GM18909 (cell line): Measurements from ENCODE around the gene CCDC91.
"Not testable (repeated sequence)": the region's sequence is repeated elsewhere in the genome, so short reads cannot be mapped to it uniquely, and the experiment has no call there.

ENCODE experiments used
- ATAC-seq: cut with Tn5 transposase; IDR thresholded peaks from one replicate; pipeline ENCODE4 v1.9.1; 2021; ENCODE audit warnings: mild to moderate bottlenecking; ENCODE audit not compliant: unreplicated experiment, poor library complexity

CCDC91 gene

DNA sequence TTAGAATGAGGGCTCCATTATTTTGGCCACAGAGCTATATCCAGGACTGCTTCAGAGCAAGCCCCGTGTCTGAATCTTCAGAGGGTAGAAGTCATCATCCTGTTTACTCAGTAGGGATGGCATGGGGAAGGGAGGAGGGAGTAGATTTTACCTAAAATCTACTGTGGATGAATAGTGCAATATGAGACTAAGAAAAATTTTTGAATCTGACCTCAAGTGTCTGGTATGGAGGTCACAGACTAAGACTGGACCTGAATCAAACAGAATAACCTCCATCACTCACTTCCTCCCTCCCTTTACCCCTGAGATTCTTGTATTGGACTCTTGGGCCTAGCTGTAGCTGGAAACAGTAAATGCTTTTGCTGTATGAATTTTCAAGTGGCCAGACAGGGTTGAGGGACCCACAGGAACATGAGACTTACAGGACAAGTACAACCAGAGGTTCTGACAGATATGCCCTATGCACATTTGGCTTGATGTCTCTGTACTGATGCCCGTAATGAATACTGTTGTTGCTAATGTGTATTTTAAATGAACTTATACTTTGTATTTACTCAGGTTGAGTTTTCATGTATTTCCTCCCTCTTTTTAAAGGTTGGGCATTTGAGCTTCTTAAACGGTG, 78.5 kb downstream of the CCDC91 start:
- ATAC-seq, result no peak

DNA sequence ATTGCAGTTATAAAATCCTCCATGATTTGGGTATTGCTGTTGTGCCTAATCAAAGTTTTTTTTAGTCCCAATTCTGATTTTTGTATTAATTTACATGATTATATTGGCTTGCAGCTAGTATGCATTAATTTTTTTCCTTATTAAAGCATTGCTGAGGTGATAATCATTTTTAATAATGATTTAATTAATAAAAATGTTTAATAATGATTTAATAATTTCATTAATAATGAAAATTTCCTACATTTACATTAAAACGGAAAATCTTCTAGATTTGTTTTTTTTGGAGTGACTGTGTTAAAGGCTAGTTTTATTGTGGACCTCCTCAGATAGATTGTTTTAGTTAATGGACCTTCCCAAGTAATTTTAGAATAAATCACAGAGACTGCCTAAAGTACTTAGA, 79.6 kb downstream of the CCDC91 start:
- ATAC-seq, result no peak

DNA sequence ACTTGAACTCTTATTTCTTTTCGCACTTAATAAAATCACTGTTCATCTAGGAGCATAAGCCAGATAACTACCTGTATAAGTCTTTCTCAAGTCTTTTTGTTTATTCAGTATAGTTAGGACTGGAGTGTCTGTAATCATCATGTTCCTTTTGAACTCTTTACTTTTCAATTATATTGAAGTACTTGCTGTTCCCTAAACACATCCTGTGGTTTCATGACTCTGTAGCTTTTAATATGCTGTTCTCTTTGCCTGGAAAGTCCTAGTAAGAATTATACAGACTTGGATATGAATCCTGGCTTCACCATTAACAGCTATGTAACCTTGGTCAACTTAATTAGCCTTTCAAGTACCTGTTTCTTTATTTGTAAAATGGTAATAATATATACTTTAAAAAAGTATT, 88.2 kb downstream of the CCDC91 start:
- no peak for ATAC-seq

DNA sequence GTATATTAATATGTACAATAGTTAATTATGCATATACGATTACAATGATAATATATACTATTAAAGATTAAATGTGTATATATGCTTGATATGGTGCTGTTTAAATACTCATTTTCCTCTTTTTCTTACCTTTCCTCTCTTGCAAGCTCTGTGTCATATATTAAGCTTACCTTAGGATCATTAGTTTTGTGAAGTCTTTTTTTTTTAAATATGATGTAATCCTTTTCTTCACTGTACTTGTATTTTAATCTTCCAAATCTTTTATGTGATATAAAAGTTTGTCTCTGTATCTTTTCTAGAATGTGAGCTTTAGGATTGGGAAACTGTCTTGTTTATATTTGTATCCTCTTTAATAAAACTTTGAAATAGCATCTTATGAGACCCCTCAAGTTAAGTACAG, 88.7 kb downstream of the CCDC91 start:
- ATAC-seq, result no peak

DNA sequence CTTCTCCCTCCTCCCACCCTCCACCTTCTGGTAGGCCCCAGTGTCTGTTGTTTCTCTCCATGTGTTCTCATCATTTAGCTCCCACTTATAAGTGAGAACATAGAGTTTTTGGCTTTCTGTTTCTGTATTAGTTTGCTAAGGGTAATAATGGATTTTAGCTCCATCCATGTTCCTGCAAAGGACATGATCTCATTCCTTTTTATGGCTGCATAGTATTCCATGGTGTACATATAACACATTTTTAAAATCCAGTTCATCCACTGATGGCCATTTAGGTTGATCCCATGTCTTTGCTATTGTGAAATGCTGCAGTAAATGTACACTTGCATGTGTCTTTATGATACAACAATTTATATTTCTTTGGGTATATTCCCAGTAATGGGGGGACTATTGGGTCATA, 96.1 kb downstream of the CCDC91 start:
- ATAC-seq, result no peak

DNA sequence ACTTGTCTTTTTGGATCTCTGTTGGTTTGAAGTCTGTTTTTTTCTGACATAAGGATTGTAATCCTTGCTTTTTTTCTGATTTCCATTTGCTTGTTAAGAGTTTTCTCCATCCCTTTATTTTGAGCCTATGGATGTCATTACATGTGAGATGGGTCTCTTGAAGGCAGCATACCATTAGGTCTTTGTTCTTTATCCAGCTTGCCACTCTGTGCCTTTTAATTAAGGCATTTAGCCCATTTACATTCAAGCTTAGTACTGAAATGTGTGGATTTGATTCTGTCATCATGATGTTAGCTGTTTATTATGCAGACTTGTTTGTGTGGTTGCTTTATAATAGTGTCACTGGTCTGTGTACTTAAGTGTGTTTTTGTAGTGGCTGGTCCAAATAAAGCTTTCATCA, 100.0 kb downstream of the CCDC91 start:
- no peak for ATAC-seq

DNA sequence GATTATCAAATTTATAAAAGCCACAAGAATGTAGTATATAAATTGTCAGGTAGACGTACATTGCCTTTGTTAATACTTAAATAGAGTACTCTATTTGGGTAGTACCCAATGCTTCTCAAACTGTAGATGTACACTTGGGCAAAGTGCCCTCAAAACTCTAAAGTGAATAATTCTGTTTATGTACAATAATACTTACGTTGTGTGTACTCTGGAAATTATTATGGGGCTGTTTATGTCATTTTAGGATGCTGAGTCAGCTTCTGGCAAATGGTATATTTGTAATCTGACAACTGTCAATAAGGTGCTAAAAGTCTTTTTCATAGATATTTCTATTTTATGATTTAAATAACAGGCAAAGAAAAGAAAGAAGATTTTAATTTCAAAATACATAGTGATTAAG, 102.4 kb downstream of the CCDC91 start:
- no peak for ATAC-seq

DNA sequence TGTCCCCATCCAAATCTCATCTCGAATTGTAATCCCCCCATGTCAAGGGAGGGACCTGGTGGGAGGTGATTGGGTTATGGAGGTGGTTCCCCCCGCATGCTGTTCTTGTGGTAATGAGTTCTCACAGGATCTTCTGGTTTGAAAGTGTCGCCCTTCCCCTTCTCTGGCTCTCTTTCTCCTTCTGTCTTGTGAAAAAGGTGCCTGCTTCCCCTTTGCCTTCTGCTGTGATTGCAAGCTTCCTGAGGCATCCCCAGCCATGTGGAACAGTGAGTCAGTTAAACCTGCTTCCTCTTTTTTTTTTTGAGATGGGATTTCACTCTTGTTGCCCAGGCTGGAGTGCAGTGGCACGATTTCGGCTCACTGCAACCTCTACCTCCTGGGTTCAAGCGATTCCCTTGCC, 104.0 kb downstream of the CCDC91 start:
- no peak for ATAC-seq

DNA sequence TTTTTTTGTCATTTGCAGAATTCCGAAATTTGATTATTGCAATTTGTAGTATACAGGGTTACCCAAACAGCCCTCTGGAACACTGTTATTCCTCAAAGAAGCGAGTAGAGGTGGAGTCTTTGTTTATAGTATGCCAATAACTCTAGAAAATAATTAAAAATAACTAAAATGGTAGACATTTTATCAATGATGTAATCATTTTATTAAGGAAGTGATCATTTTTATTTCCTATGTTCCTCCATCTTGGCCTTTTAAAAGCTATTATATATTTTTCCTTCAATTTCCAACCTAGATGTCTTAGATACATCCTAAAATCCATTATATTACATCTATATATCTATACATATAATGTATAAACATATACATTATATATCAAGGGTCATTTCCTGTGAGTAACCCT, 106.0 kb downstream of the CCDC91 start:
- ATAC-seq, result no peak

DNA sequence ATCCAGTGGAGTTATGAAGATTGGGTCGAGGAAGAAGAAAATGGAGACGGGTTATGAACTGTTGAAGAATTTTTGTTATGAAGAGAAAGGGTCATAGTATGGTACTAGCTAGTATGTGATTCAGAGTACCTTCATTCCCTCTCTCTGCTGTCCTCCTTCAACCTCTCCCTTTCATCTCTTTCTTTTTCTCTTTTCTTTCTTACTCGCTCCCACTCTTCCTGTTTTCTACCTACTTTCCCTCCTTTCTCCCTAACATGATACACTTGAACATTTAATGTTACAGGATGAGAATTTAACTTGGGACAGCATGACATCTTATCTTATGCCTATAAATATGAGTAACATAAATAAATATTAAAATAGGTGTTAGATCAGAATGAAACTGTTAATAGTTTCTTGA, 112.9 kb downstream of the CCDC91 start:
- ATAC-seq, result no peak

DNA sequence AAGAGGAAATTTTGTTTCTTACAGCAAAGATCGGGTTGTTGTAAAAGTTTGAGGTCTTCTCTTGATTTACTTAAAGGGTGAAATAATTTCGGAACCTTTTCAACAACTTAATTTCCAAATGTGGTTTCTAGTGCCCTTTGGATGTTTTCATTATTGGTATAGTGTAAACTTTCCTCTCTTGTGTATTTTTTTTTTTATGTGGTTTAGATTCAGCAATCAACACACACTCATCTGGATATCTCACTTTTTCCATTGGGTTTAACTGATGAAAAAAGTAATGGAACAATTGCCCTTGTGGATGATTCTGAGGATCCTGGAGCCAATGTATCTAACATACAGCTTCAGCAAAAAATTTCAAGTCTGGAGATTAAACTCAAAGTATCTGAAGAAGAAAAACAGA, 116.3 kb downstream of the CCDC91 start:
- ATAC-seq, result no peak

DNA sequence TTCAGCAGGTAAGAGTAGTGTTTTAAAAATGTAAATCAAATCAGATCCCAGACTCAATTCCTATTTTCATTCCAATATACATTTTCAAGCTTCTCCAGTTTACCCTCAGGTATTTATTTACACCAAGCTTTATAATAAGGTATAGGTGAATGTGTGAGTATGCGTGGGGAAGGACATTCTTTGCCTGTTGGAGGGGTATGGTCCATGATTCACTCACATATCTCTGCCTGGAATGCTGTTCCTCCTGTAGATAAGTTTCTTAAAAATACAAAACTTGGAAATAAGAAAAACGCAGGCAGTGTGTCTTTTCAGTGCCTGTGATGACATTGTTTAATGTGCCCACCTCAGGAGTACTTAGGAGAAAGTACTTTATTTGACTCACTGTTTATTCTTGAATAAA, 118.6 kb downstream of the CCDC91 start:
- ATAC-seq, result no peak

DNA sequence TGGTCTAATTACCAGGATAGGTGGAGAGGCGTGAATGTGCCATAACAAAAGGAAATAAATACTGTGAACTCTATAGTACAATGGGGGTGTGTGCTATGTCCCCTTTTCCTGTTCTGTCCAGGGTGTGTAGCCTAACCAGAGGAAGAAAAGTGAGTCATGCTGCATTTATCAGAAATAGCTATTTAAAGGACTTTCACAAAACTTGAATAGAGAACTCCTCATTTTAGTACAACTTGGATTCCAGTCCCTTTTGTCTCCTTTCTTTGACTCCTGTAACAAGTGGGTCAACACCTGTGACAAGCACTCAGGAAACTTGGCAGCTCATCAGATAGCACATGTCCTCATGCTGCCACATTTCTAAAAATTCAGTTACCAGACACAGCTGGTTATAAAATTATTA, 123.4 kb downstream of the CCDC91 start:
- no peak for ATAC-seq

DNA sequence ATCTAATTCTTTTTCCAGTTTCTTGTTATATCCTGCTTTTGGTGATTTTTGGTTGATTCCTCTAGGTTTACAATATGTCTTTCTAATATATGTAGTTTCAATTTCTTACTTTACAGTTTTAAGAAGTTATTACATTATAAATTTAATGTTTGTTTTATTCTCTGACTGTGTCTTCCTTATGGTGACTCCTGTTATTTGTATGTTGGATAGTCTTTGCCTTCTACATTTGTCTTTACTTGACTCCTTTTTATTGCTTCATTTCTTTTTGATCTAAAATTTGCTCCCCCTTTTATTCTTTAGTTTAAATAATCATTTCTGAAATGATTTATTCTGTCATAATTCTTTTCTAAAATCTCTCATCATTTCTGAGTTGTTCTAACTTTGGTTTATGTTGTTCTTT, 125.8 kb downstream of the CCDC91 start:
- ATAC-seq, result no peak

DNA sequence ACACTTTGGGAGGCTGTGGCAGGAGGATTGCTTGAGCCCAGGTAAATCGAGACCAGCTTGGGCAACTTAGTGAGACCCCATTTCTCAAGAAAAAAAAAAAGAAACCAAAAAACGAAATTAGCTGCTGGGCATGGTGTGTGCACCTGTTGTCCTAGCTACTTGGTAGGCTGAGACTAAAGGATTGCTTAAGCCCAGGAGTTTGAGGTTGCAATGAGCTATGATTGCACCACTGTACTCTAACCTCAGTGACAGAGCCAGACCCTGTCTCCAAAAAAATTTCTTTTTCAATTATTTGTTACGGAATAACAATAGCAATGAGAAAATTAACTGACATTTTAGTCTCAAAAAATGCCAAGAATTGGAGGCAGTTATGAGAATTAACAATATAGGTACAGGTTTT, 128.0 kb downstream of the CCDC91 start:
- ATAC-seq, result no peak

DNA sequence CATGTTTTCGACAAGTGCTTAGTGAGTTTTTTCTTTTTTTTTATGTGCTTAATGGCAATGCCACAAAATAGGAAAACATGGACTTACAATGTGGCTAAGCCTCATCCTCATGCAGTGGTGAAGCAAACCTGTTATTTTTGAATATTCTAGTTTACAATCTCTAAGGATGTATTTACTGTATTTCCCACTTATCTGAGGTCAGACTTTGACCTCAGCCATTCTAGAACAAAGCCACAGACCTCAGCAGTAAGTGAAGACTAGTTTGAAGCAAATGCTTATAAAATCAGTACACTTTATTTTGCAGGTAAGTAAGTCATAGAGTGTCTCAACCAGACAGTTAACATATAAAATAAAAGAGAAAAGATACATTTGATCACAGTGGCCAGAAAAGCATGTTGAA, 130.1 kb downstream of the CCDC91 start:
- ATAC-seq, result no peak

DNA sequence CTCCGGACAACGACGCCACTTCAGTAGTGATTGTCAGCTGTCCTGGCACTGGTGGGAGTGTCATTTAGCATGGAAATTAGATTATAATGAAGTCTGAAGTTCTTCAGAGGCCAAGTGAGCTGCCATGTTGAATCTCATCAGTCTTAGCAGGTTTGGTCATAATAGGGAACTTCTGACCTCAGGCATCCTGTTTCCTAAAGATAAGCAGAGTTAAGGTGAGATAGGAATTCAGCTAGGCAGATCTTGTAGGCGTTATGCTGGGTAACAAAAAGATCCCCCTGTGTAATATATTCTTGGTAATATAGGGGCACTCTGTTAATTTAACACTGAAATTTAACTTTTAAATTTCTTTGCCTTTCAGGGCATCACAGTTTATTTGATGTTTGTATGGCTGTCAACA, 137.5 kb downstream of the CCDC91 start:
- ATAC-seq, result no peak

DNA sequence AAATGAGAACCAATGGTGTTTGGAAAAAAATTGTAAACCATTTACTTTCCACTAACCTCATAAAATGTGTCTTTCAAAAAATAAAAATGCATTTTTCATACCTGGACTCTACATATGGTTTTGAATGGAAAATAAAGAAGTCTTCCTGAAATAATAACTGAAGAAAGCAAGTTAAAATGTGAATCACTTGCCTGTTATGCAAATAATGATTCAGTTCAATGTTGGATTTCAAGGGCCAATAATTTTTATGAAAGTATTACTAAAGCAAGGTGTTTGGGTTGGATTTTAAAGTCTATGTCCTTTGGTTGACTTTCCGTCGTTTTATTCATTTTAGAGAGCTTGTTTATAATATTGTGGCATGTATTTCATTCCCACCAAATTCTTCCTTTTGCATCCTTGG, 138.7 kb downstream of the CCDC91 start:
- no peak for ATAC-seq

DNA sequence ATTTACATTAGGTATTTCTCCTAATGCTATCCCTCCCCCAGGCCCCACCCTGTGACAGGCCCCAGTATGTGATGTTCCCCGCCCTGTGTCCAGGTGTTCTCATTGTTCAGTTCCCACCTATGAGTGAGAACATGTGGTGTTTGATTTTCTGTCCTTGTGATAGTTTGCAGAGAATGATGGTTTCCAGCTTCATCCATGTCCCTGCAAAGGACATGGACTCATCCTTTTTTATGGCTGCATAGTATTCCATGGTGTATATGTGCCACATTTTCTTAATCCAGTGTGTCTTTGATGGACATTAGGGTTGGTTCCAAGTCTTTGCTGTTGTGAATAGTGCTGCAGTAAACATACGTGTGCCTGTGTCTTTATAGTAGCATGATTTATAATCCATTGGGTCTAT, 139.5 kb downstream of the CCDC91 start:
- ATAC-seq, result not testable (repeated sequence)

DNA sequence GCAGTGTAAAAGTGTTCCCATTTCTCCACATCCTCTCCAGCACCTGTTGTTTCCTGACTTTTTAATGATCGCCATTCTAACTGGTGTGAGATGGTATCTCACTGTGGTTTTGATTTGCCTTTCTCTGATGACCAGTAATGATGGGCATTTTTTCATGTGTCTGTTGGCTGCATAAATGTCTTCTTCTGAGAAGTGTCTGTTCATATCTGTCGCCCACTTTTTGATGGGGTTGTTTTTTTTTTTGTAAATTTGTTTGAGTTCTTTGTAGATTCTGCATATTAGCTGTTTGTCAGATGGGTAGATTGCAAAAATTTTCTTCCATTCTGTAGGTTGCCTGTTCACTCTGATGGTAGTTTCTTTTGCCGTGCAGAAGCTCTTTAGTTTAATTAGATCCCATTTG, 140.0 kb downstream of the CCDC91 start:
- not testable (repeated sequence) for ATAC-seq

DNA sequence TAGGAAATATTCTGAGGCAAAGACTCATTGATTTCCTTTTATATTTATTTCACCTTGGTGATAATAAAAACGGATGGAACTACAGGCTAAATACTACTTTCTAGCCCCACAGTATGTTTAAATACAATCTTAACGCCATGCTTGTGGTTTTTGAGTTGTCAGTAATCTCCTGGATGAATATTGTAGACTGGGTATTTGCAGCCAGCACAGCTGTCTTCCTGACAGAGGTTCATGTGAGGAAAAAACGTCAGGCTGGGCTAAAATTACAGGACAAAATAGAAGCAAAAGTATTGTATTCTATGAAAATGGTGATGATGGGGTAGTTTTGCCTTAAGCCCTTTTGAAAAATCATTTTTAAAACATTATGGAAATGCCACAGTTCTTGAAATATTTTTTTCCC, 140.9 kb downstream of the CCDC91 start:
- ATAC-seq, result no peak

DNA sequence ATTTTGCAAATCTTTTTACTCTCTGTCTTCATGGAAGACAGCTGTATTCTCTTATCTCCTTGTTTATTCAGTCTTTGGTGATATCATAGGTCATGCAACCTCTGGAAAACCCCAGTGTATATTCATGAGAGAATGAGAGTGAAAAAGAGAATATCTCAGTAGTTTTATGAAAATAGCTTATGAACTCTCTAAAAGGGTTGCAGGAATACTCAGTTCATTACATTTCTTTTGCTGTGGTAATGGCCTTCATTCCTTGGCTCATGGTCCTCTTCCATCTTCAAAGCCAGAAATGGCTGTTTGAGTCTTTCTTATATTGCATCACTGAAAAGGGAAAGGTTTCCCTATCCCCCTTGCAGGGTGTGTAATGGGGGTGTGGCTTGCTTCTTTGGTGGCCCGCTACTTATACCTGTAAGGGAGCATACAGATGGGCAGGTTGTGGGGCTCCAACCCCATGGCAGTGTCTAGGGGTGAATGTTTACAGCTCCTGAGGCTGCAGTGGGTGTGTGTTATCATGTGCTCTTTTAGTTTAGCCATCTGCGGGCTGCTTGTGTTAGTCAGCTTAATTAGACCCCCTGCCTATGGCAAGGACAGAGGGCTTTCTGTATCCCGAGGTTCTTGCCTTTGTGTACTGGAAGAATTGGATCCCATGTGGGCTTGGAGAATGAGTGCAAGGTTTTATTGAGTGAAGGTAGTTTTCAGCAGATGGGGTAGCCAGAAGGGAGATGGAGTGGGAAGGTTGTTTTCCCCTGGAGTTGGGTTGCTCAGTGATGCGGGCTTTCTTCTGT, 150.2 kb downstream of the CCDC91 start:
- no peak for ATAC-seq
